ENCODE results near the gene EFS.
A peak's percentile ranks its signal among the peaks of the same experiment; 100 is the strongest.

EFS gene

DNA sequence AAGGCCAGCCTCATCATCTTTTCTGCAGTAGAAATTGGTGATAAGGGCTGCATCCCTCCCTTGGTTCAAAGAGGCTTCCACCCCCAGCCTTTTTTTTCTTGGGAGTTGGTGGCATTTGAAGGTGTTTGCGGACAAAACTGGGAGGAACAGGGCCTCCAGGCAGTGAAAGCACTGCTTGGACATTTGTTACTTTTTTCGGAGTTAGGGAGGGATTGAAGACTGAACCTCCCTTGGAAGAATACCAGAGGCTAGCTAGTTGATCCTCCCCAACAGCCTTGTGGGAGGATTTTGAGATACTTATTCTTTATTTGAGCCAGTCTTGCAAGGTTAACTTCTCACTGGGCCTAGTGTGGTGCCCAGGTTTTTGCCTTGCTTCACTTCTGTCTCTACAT lies 40.5 kb downstream of the EFS start:
- no peak for DNase-seq

DNA sequence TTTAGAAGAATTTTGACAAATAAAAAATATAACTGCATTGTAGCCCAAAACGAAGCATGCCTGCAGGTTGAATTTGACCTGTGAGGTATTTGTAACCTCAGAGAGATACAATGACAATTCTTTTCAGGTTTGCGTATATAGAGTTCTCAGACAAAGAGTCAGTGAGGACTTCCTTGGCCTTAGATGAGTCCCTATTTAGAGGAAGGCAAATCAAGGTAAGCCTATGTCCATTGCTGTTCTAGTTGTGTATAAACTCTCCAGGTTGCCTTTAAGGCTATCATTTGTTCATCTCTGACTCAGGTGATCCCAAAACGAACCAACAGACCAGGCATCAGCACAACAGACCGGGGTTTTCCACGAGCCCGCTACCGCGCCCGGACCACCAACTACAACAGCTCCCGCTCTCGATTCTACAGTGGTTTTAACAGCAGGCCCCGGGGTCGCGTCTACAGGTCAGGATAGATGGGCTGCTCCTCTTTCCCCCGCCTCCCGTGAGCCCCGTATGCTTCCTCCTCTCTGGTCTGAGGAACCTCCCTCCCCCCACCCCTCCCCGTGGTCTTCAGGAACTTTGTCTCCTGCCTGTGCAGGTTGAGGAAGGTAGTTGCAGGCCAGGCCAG lies 41.0 kb downstream of the EFS start:
- DNase-seq = no peak

DNA sequence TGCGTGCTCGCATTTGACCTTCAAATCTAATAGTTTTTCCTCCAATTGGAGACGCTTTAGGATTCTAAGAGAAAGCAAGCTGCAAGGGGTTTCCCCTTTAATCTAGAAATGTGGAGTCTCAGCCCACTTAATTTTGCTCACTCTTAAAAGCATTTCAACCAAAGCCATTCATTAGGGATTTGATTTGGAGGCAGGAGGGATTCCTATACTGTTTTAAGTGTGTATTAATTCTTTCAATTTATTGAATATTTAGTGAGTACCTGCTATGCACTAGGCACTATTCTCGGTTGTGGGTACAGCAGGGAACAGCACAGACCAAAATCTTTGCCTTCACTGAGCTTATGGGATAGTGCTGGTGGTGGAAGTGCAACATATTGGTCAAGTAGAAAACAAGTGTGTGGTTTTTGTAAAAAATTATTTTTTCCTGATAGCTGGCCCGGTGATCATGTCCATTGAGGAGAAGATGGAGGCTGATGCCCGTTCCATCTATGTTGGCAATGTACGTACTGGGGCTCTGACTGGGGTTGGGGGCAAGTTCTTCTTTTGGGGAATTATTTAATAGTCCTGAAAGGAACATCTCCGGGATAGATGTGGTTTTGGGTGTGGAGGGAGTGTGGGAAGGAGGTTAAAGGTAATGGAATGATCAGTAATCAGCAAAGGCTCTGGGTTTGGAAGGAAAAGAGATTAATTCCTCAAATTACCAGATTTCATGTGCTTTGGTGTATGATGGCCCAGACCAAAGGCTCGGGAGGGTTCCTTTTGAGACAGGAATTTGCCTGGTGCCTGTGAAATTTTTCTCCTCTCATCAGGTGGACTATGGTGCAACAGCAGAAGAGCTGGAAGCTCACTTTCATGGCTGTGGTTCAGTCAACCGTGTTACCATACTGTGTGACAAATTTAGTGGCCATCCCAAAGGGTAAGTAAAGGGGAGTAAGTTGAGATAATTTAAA lies 42.1 kb downstream of the EFS start:
- DNase-seq = no peak

DNA sequence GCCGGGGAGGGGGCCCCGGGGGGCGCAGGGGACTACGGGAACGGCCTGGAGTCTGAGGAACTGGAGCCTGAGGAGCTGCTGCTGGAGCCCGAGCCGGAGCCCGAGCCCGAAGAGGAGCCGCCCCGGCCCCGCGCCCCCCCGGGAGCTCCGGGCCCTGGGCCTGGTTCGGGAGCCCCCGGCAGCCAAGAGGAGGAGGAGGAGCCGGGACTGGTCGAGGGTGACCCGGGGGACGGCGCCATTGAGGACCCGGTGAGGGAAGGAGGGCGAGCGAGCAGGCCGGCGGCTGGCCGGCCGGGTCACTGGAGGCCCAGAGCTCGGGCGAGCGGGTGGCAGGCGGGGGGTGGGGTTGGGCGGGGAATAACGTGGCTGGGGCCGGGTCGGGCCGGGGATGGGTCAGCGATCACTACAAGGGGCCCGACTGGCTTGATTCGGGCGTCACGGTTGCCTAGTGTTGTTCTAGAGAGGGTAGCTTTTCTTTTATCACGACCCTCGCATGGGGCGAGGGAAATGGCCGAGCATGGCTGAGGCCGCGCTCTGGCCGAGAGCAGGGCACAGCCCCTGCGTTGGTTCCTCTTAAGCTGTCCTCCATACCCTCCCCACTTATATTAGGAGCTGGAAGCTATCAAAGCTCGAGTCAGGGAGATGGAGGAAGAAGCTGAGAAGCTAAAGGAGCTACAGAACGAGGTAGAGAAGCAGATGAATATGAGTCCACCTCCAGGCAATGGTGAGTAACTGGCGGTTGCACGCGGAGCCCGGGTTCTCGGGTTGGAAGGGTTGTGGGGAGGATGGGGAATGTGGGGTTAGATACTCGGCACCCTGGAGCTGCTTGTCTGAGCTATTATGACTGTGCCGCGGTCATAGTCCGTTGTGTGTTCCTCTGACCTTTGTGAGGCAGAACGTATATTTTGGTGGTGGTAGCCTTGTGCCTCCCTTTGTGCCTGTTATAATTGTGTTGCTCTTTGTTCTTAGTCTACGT lies 43.1 kb downstream of the EFS start:
- DNase-seq = peak; percentile 65

- peak; percentile 100 for DNase-seq
Observed at GRCh38 chr14:23320584-23321571, 44.1 kb downstream of the EFS start, which contains the start of gene PABPN1. PABPN1 (plus strand) TSS chr14:23321457; CDS start chr14:23321470, 13 bp downstream.

DNA sequence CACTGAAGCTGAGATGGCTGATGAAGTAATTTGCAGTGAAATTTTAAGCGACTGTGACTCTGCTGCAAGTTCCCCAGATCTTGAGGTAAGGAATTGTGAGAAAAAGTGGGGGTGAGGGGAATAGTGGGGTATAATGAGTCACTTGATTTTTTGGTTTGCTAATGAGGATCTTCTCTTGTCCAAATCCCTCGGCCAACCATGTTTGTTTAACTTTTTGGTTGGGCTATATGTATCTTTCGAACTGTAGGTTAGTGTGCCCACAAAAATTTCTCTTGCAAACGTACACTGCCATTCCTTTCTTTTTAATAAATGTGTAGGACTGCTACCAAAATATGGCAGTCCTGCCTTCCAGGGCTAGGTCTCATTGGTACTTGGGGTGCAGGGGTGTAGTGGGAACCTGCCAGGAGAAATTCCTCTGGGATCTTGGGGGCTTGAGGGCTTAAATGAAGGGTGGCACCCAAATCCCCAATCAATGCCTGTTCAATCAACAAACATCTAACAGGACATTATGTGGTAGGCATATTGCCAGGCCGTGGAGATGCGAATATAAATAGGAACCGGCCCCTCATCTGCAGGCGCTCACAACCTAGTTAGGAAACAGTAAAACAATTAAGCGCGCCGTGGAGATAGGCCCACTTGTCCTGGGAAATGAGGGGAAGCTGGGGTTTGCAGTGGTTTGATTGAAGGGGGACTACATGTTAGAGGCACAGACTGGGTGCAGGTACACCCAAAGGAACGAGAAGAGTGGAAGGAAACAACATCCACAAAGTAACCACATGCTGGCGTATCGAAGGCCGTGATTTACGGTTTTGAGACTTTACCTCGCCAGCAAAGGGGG lies 45.0 kb downstream of the EFS start:
- no peak for DNase-seq

DNA sequence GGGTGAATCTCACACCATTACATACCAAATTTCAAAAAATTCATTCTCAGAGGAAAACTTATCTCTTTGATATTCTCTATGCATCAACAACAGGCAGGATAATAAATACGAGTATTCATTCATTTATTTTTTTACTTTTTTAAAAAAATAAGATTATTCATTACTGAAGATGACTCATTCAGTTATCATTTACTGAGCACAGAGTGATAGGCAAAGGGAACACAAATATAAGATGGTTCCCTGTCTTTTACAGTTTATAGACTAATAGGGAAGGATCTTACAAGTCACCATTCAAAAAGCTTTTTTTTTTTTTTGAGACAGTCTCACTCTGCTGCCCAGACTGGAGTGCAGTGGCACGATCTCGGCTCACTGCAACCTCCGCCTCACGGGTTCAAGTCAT lies 48.7 kb downstream of the EFS start:
- no peak for DNase-seq

DNA sequence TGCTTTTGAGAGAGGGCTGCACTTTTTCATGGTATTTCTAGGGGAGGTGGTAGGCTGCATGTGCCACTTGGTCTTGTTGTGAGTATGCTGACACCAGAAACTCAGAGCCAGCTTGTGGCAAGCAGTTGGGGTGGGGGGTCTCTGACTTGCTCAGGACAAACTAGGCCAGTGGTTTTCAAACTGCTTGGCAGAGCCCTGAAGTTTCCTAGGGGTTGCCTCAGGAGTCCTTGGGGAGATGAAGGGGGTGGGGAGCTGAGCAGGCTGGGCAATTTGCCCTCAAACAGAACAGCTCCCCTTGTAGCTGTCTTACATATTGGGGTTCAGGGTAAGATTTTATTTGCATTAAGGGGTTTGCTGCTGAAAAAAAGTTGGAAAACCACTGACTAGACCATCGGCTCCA lies 54.4 kb downstream of the EFS start:
- DNase-seq = no peak

- no peak for DNase-seq
Observed at GRCh38 chr14:23308721-23309445, 56.1 kb downstream of the EFS start.

DNA sequence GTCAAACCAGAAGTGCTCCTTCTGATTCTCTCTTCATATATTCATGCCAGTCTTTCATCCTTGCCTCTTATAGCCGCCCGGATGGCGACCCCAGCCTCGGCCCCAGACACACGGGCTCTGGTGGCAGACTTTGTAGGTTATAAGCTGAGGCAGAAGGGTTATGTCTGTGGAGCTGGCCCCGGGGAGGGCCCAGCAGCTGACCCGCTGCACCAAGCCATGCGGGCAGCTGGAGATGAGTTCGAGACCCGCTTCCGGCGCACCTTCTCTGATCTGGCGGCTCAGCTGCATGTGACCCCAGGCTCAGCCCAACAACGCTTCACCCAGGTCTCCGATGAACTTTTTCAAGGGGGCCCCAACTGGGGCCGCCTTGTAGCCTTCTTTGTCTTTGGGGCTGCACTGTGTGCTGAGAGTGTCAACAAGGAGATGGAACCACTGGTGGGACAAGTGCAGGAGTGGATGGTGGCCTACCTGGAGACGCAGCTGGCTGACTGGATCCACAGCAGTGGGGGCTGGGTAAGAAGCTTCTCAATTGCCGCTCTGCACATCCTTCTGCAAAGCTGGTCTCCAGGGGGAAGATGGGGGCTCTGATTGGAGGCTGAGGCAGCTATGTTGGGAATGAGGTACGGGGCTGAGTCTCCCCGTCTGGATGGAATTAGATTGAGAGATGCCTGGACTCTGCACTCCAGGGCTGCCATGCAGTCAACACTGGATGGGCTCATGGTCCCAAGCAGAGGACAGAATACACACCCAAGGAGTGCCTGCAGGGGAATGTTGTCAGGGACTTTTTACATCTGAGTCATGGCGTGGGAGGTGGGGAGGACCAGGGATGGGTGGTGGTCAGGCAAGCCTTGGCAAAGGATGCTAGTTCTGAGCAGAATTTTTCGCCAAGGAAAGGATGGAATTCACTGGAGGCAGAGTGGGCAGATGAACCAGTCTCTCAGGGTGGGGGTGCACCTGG lies 57.0 kb downstream of the EFS start:
- DNase-seq = no peak

DNA sequence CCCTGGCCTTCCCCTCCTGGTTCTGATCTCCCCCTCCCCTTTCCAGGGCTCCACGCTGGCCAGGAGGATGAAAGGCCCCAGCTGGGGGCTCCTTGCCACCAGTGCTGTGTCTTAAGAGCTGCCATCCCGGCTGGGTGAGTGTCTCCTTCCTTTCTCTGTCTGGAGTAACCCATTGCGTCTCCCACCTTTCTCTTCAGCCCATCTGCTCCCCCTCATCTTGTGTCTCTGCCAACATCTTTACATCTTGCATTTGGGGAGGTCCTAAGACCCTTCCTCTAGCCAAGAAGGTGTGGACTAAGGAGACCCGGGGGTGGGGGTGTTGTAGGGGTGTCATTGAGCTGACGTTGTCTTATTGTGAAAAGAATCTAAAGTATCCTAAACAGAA lies 57.8 kb downstream of the EFS start:
- no peak for DNase-seq

DNA sequence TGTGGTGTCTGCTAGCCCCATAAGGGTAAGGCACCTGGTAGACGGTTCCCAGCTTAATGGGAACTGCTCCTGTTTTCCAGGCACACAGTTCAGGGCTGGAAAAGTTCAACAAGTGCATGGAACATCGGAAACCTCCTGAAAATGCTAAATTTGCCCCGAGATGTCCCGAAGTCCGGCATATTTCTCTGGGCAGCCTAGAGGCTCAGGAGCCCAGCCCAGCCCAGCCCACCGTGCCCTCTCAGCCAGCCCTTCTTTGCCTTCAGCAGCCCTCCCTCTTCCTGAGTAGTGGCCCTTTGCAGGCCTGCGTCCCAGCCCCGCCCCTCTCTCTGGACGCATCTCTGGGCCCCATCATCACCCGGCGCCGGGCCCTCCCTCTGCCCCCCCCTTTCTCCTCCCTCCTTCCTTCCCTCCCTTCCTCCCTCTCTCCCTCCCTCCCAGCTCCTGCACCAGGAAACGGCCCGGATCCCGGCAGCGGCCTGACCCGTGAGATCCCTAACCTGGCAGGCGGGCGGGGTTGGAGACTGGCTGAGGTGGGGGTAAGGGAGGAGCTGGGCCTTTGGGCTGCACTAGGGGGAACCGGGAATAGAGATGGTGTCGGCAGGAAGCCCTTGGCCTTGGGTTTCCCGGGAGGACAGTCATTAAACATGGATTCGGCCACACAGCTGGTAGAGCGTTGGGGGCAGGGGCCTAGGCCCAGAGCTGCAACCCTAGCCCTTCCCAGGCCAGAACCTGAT lies 58.4 kb downstream of the EFS start, which contains the start of gene BCL2L2:
Gene BCL2L2 (plus strand): TSS at position 422 of the 734 bp plus-strand sequence. CDS start 935 bp downstream, outside the sequence.
- DNase-seq = peak; percentile 26

Data from activated CD4-positive, alpha-beta T cell treated with anti-CD3 and anti-CD28 coated beads, Interleukin-2, amount 50 U/mL, for 16 hours (primary cell).